DLD1 (cell line): ENCODE data around the gene SYT15.
"Not testable (repeated sequence)": the region's sequence is repeated elsewhere in the genome, so short reads cannot be mapped to it uniquely, and the experiment has no call there.

Source experiments
- in situ Hi-C: cut with HindIII; loops from 2 replicates; pipeline ENCODE4 v1.10.0; 2017; ENCODE audit warnings: low sequenced_read_pairs

The SYT15 gene

GRCh38 chr10:46640005-46640404 lies 61.1 kb downstream of the SYT15 start:
- in situ Hi-C loops, result not testable (repeated sequence)
